GM18520 (cell line): Measurements from ENCODE around the gene F2R.
A peak's percentile ranks its signal among the peaks of the same experiment; 100 is the strongest.
"Not testable (repeated sequence)": the region's sequence is repeated elsewhere in the genome, so short reads cannot be mapped to it uniquely, and the experiment has no call there.

ENCODE experiments used
- ATAC-seq: cut with Tn5 transposase; IDR thresholded peaks from one replicate; pipeline ENCODE4 v1.9.1; 2021; ENCODE audit not compliant: unreplicated experiment

F2R gene

GRCh38 chr5:76717222-76718083 is 1.5 kb downstream of the F2R start:
- ATAC-seq: no peak

GRCh38 chr5:76718381-76718832 is 2.5 kb downstream of the F2R start:
- ATAC-seq: no peak

GRCh38 chr5:76718880-76719279 is 3.0 kb downstream of the F2R start:
- ATAC-seq: no peak

GRCh38 chr5:76720988-76721569 is 5.2 kb downstream of the F2R start:
- peak; percentile 83 for ATAC-seq

- no peak for ATAC-seq
These were observed 7.3 kb downstream of the F2R start for GRCh38 chr5:76723266-76723665.

GRCh38 chr5:76723906-76724305 is 8.0 kb downstream of the F2R start:
- no peak for ATAC-seq

GRCh38 chr5:76724871-76725270 is 8.9 kb downstream of the F2R start:
- no peak for ATAC-seq

- no peak for ATAC-seq
These were observed 13.0 kb downstream of the F2R start for GRCh38 chr5:76728965-76729364.

GRCh38 chr5:76729373-76730290 is 13.7 kb downstream of the F2R start:
- no peak for ATAC-seq

- ATAC-seq: no peak
These were observed 16.6 kb downstream of the F2R start for GRCh38 chr5:76732405-76733048.

- peak; percentile 87 for ATAC-seq
These were observed 17.1 kb downstream of the F2R start for GRCh38 chr5:76733049-76733417.

- no peak for ATAC-seq
These were observed 20.0 kb downstream of the F2R start for GRCh38 chr5:76735762-76736545.

GRCh38 chr5:76736679-76737556 is 21.0 kb downstream of the F2R start:
- ATAC-seq: peak; percentile 29

- no peak for ATAC-seq
These were observed 21.9 kb downstream of the F2R start for GRCh38 chr5:76737846-76738245.

- ATAC-seq: not testable (repeated sequence)
These were observed 25.6 kb downstream of the F2R start for GRCh38 chr5:76741506-76741905.

GRCh38 chr5:76742583-76742982 is 26.7 kb downstream of the F2R start:
- ATAC-seq: no peak

GRCh38 chr5:76744632-76745031 is 28.7 kb downstream of the F2R start:
- ATAC-seq: no peak

GRCh38 chr5:76745670-76746069 is 29.7 kb downstream of the F2R start:
- no peak for ATAC-seq

- ATAC-seq: no peak
These were observed 30.8 kb downstream of the F2R start for GRCh38 chr5:76746677-76747076.
